NCI-H2171 treated with DMSO at 0.1 percent for 48 hours (cell line): ENCODE results near the gene RCVRN.

Experiments used
- DNase-seq: peaks from one replicate; lab custom pipeline; 2025; lab: John Stamatoyannopoulos, UW

Gene RCVRN

DNA sequence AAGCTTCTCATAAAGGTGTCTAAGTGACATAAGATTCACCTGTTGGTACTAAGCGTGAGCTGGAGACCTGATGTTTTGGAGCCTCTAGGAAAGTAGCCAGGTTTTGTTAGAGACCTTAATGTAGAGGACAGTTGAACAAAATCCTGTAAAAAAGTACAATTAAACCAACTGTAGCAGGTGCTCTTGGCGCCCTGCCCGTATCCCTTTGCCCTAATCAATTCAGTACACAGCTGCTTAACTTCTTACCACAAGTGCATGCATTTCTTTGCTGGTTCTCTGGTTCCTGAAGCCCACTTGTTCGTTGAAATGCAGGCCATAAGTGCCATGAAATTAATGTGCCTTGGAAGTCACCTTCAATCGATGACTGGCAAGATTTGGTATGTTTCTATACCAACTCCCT lies 54.9 kb downstream of the RCVRN start:
- peak; percentile 6 for DNase-seq
